Liver (tissue), 9 donors: ENCODE measurements around the gene CMTM7. TPM values are rescaled to one million over a fixed set of nuclear protein-coding genes. Genes with fewer than 3 reads are reported as not detected.

Experiments used
- DNase-seq: peaks from one replicate; pipeline ENCODE4 v3.0.0-alpha.2; 2017; ENCODE audit warnings: low spot score
- H3K27ac ChIP-seq, 2 donors: one replicate each; pipeline ENCODE4 v1.7.0; 2013; ENCODE audit warnings: inconsistent platforms in 2 of 2, low read length in 2 of 2, control low read depth in 1 of 2, low read depth in 1 of 2, mild to moderate bottlenecking in 1 of 2
- H3K27me3 ChIP-seq, 4 donors: one replicate each; pipeline versions ENCODE4 v1.6.1 to v1.7.0; 2013; ENCODE audit warnings: low read length in 3 of 4, inconsistent platforms in 1 of 4, mild to moderate bottlenecking in 1 of 4, moderate library complexity in 1 of 4; ENCODE audit not compliant: control insufficient read depth in 4 of 4, insufficient read depth in 4 of 4
- H3K36me3 ChIP-seq, 4 donors: one replicate each; pipeline versions ENCODE4 v1.6.1 to v1.7.0; 2013; ENCODE audit warnings: low read length in 3 of 4, mild to moderate bottlenecking in 3 of 4, low read depth in 1 of 4, moderate library complexity in 1 of 4; ENCODE audit not compliant: control insufficient read depth in 4 of 4, insufficient read depth in 3 of 4
- H3K4me1 ChIP-seq, 4 donors: one replicate each; pipeline versions ENCODE4 v1.6.1 to v1.7.0; 2013; ENCODE audit warnings: low read length in 3 of 4, mild to moderate bottlenecking in 3 of 4, moderate library complexity in 1 of 4; ENCODE audit not compliant: control insufficient read depth in 4 of 4, insufficient read depth in 4 of 4
- H3K4me3 ChIP-seq, 3 donors: one replicate each; pipeline versions ENCODE4 v1.6.1 to v1.7.0; 2013; ENCODE audit warnings: low read length in 3 of 3, control low read depth in 1 of 3, low read depth in 1 of 3, mild to moderate bottlenecking in 1 of 3
- H3K9ac ChIP-seq, 2 donors: one replicate each; pipeline ENCODE4 v1.7.0; 2013; ENCODE audit warnings: low read length in 2 of 2, mild to moderate bottlenecking in 2 of 2, moderate library complexity in 2 of 2, control low read depth in 1 of 2, low read depth in 1 of 2
- H3K9me3 ChIP-seq, 4 donors: one replicate each; pipeline versions ENCODE4 v1.6.1 to v1.7.0; 2013; ENCODE audit warnings: low read length in 3 of 4; ENCODE audit not compliant: control insufficient read depth in 4 of 4
- ATF3 ChIP-seq: IDR thresholded peaks from 2 replicates; pipeline ENCODE4 v1.6.1; 2016; ENCODE audit warnings: antibody characterized with exemption
- FOXA1 ChIP-seq: IDR thresholded peaks from 2 replicates; pipeline ENCODE4 v1.6.1; 2016; ENCODE audit warnings: antibody characterized with exemption
- FOXA2 ChIP-seq: IDR thresholded peaks from 2 replicates; pipeline ENCODE4 v1.6.1; 2016; ENCODE audit warnings: antibody characterized with exemption
- GABPA ChIP-seq, 2 donors: IDR thresholded peaks in 1 of 2; conservative IDR thresholded peaks in 1 of 2; 2 replicates each; pipeline ENCODE4 v1.6.1; 2016; ENCODE audit warnings: antibody characterized with exemption in 2 of 2, mild to moderate bottlenecking in 1 of 2, moderate library complexity in 1 of 2
- HNF4A ChIP-seq, 2 donors: conservative IDR thresholded peaks; 2 replicates each; pipeline ENCODE4 v1.6.1; 2016; ENCODE audit warnings: antibody characterized with exemption in 2 of 2, mild to moderate bottlenecking in 2 of 2
- HNF4G ChIP-seq: IDR thresholded peaks from 2 replicates; pipeline ENCODE4 v1.6.1; 2016; ENCODE audit warnings: antibody characterized with exemption
- JUND ChIP-seq, 2 donors: IDR thresholded peaks; 2 replicates each; pipeline ENCODE4 v1.6.1; 2016; ENCODE audit warnings: antibody characterized with exemption in 2 of 2
- NR2F2 ChIP-seq: IDR thresholded peaks from 2 replicates; pipeline ENCODE4 v1.6.1; 2016; ENCODE audit warnings: antibody characterized with exemption
- RAD21 ChIP-seq, 2 donors: IDR thresholded peaks; 2 replicates each; pipeline ENCODE4 v1.6.1; 2016; ENCODE audit warnings: antibody characterized with exemption in 2 of 2, mild to moderate bottlenecking in 2 of 2
- REST ChIP-seq: IDR thresholded peaks from 2 replicates; pipeline ENCODE4 v1.6.1; 2016; ENCODE audit warnings: antibody characterized with exemption, mild to moderate bottlenecking
- SP1 ChIP-seq: IDR thresholded peaks from 2 replicates; pipeline ENCODE4 v1.6.1; 2018; ENCODE audit warnings: antibody characterized with exemption, mild to moderate bottlenecking
- TAF1 ChIP-seq: conservative IDR thresholded peaks from 2 replicates; pipeline ENCODE4 v1.6.1; 2016; ENCODE audit warnings: antibody characterized with exemption, mild to moderate bottlenecking
- YY1 ChIP-seq: IDR thresholded peaks from 2 replicates; pipeline ENCODE4 v1.6.1; 2016; ENCODE audit warnings: antibody characterized with exemption, mild to moderate bottlenecking
- ZBTB33 ChIP-seq: IDR thresholded peaks from 2 replicates; pipeline ENCODE4 v1.6.1; 2016; ENCODE audit warnings: antibody characterized with exemption
- WGBS: extraction: QIAGEN DNeasy Blood & Tissue Kit; methylation state at CpG from one replicate; pipeline ENCODE4 v1.1.7; 2013; 5-methylcytosine and 5-hydroxymethylcytosine counted together
- polyA plus RNA-seq, 2 donors: library from polyadenylated mRNA; stranded (reverse) in 1 of 2; unstranded in 1 of 2; fragments of 200-250 nt in 1 of 2; fragments of >200 nt in 1 of 2; fragmentation: Nextera tagmentation in 1 of 2; extraction: Ambion mirVana in 1 of 2; gene quantifications; one replicate each; pipeline versions ENCODE4 v1.2.1 to v1.2.3, GENCODE V29; 2013 to 2015
- total RNA-seq, 2 donors: library from RNA; depleted of rRNA; stranded (reverse); fragments of >200 nt; gene quantifications; one replicate each; pipeline ENCODE4 v1.2.3, GENCODE V29; 2014
- TF ChIP-seq, protein P1 (sequence below): fragments of 150-350 bp; IDR thresholded peaks from 2 replicates; pipeline ENCODE4 v1.5.1; 2017; ENCODE audit warnings: improper control_type of control experiment, low read depth, low read length; ENCODE audit not compliant: missing input control
- TF ChIP-seq, protein P2 (sequence below): IDR thresholded peaks from 2 replicates; pipeline ENCODE4 v1.6.1; 2016; ENCODE audit warnings: antibody characterized with exemption
- donor health status: healthy.
- donor health status: healthy.
- donor health status: healthy.
- donor health status: healthy.
- donor health status: healthy.

CMTM7 gene
- total and polyA plus RNA-seq, 4 donors: 3.6 to 20.3 (median 4.1) TPM

DNA sequence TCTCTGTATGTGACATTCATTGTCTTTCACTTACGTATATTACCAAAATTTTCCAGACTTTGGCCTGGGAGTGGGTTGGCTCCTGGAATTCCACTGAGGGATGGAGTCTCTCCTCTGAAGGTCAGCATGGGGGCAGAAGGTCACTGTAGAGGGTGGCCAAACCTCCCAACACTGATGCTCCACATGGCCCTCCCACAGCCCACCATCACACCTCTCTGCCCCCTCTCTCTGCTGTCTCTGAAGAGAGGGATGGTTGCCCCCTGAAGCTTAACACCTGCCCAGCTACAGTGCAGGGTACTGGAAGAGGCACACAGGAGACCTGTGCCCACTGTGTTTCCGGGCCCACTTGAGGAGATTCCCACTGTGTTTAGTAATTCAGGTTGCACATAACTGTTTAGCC is 58.8 kb downstream of the CMTM7 start:
- H3K4me3 ChIP-seq: no peak overlapping the region
- no peaks in the 10 kb centered on the region for H3K9me3 ChIP-seq
- H3K36me3 ChIP-seq: no peaks in the 10 kb centered on the region
- H3K9ac ChIP-seq: no peak overlapping the region
- peaks cover 0 to 23% (median 16%) of the 10 kb centered on the region in 4 donors for H3K4me1 ChIP-seq
- no peak overlapping the region for H3K27ac ChIP-seq
- TF ChIP-seq REST (no peak), SP1 (no peak), RAD21 (IDR thresholded peaks at IDR 0.05) (no peak), GABPA (IDR thresholded peaks at IDR 0.05 in 1 of 2, conservative IDR thresholded peaks at IDR 0.05 in 1 of 2) (no peak), NR2F2 (no peak), TAF1 (no peak), FOXA2 (no peak), ZBTB33 (no peak), ATF3 (no peak), YY1 (no peak), JUND (IDR thresholded peaks at IDR 0.05) (no peak), FOXA1 (no peak), HNF4G (no peak), HNF4A (conservative IDR thresholded peaks at IDR 0.05) (no peak)
- TF ChIP-seq, protein P1, sequence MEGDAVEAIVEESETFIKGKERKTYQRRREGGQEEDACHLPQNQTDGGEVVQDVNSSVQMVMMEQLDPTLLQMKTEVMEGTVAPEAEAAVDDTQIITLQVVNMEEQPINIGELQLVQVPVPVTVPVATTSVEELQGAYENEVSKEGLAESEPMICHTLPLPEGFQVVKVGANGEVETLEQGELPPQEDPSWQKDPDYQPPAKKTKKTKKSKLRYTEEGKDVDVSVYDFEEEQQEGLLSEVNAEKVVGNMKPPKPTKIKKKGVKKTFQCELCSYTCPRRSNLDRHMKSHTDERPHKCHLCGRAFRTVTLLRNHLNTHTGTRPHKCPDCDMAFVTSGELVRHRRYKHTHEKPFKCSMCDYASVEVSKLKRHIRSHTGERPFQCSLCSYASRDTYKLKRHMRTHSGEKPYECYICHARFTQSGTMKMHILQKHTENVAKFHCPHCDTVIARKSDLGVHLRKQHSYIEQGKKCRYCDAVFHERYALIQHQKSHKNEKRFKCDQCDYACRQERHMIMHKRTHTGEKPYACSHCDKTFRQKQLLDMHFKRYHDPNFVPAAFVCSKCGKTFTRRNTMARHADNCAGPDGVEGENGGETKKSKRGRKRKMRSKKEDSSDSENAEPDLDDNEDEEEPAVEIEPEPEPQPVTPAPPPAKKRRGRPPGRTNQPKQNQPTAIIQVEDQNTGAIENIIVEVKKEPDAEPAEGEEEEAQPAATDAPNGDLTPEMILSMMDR: no peak
- 96% methylated on average over 2 of the region's 2 CpGs for whole genome bisulfite sequencing
- no peaks in the 10 kb centered on the region for H3K27me3 ChIP-seq
- DNase-seq: no peak

DNA sequence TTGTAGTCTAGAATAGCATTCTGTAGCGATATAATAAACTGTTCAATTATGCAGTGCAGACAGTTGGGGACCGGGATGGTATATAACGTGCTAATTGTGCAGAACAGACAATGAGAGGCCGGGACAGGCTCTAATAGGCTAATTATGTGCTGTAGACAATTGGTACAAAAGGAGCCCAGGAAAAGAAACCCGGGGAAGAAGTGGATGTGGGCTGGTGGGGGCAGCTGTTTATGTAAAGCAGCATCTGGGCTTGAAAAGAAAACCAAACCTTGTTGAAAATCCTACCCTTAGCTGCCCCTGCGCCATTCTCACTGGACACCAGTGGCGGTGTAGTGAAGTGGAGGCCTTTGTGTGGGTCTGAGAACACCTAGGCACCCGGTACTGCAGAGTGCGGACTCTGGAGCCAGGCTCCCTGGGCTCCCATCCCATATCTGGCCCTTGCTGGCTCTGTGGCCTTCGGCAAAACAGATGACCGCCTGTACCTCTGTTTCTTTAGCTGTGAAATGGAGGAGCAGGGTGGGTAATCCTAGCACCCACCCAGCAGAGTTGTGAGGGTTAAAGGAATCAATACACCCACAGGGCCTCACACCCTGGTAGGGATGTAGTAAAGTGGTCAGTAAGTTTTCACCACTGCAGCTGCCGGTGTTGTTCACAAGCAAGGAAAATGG is 59.5 kb downstream of the CMTM7 start:
- no peak overlapping the region for H3K4me3 ChIP-seq
- H3K9ac ChIP-seq: no peak overlapping the region
- no peak for DNase-seq
- H3K9me3 ChIP-seq: no peaks in the 10 kb centered on the region
- H3K4me1 ChIP-seq: peaks cover 0 to 25% (median 19%) of the 10 kb centered on the region in 4 donors
- H3K27ac ChIP-seq: no peak overlapping the region
- H3K27me3 ChIP-seq: no peaks in the 10 kb centered on the region
- 96% methylated on average over 12 of the region's 12 CpGs for WGBS
- no peaks in the 10 kb centered on the region for H3K36me3 ChIP-seq
- TF ChIP-seq NR2F2 (no peak), GABPA (IDR thresholded peaks at IDR 0.05 in 1 of 2, conservative IDR thresholded peaks at IDR 0.05 in 1 of 2) (no peak), HNF4G (no peak), FOXA2 (no peak), JUND (IDR thresholded peaks at IDR 0.05) (no peak), RAD21 (IDR thresholded peaks at IDR 0.05) (no peak), YY1 (no peak), REST (no peak)
- TF ChIP-seq, protein P2, sequence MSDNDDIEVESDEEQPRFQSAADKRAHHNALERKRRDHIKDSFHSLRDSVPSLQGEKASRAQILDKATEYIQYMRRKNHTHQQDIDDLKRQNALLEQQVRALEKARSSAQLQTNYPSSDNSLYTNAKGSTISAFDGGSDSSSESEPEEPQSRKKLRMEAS: no peak
- TF ChIP-seq, protein P1: no peak
